ENCODE data around the gene KCTD1.
"Not testable (repeated sequence)": the region's sequence is repeated elsewhere in the genome, so short reads cannot be mapped to it uniquely, and the experiment has no call there.

- not testable (repeated sequence) for TF ChIP-seq CTCF (IDR thresholded peaks at IDR 0.05; ENCODE audit: low read depth, low read length); EZH2phosphoT487 (IDR thresholded peaks at IDR 0.05; ENCODE audit: low read depth)
Observed at GRCh38 chr18:26437634-26438033, 110.7 kb downstream of the KCTD1 start.
